Stimulated activated effector memory CD8-positive, alpha-beta T cell treated with anti-CD3 and anti-CD28 coated beads, Interleukin-12 subunit alpha, Interleukin-12 subunit beta, amount 100 ng/mL, for 72 hours (primary cell): Measurements from ENCODE around the gene SEC14L5.
"Not testable (repeated sequence)": the region's sequence is repeated elsewhere in the genome, so short reads cannot be mapped to it uniquely, and the experiment has no call there.

Source experiments
- ATAC-seq: fragments of 150-1000 bp; cut with Tn5 transposase; 2 replicates; pipeline ENCODE4 v1.10.0; 2021
- DNase-seq, 2 donors: peaks; one replicate each; pipeline ENCODE4 v3.0.0; 2021 to 2022; ENCODE audit warnings: low spot score in 2 of 2
- H3K27ac Mint-ChIP-seq: one replicate; pipeline ENCODE4 v1.8.0; 2022; ENCODE audit warnings: mild to moderate bottlenecking, mixed read lengths
- H3K36me3 Mint-ChIP-seq: one replicate; pipeline ENCODE4 v1.8.0; 2022; ENCODE audit warnings: mild to moderate bottlenecking, mixed read lengths
- H3K4me1 Mint-ChIP-seq: one replicate; pipeline ENCODE4 v1.8.0; 2022; ENCODE audit warnings: mixed read lengths
- H3K4me3 Mint-ChIP-seq: one replicate; pipeline ENCODE4 v1.8.0; 2022; ENCODE audit warnings: mild to moderate bottlenecking, mixed read lengths
- H3K9me3 Mint-ChIP-seq: one replicate; pipeline ENCODE4 v1.8.0; 2022; ENCODE audit warnings: mixed read lengths

Gene SEC14L5

GRCh38 chr16:4958510-4959438, 644 bp downstream of the SEC14L5 start:
- H3K4me3 Mint-ChIP-seq: peak overlapping the region; percentile 77

GRCh38 chr16:4960579-4960978, 2.4 kb downstream of the SEC14L5 start:
- no peaks in the 10 kb centered on the region for H3K9me3 Mint-ChIP-seq
- no peak overlapping the region for H3K27ac Mint-ChIP-seq
- peaks cover 26% of the 10 kb centered on the region for H3K4me1 Mint-ChIP-seq
- DNase-seq: no peak
- H3K36me3 Mint-ChIP-seq: no peaks in the 10 kb centered on the region
- ATAC-seq: no peak
- H3K4me3 Mint-ChIP-seq: no peak overlapping the region

More at GRCh38 chr16:4958510-4959438, 644 bp downstream of the SEC14L5 start:
- no peak overlapping the region for H3K27ac Mint-ChIP-seq
- no peak for DNase-seq
- no peaks in the 10 kb centered on the region for H3K9me3 Mint-ChIP-seq
- H3K36me3 Mint-ChIP-seq: no peaks in the 10 kb centered on the region
- no peak for ATAC-seq
- peaks cover 26% of the 10 kb centered on the region for H3K4me1 Mint-ChIP-seq

- no peak overlapping the region for H3K27ac Mint-ChIP-seq
- H3K36me3 Mint-ChIP-seq: no peaks in the 10 kb centered on the region
- DNase-seq (no peak), ATAC-seq (no peak)
- H3K4me1 Mint-ChIP-seq: peaks cover 11% of the 10 kb centered on the region
- H3K4me3 Mint-ChIP-seq: no peak overlapping the region
- no peaks in the 10 kb centered on the region for H3K9me3 Mint-ChIP-seq
Observed at GRCh38 chr16:4962716-4963115, 4.6 kb downstream of the SEC14L5 start.

- H3K36me3 Mint-ChIP-seq, ATAC-seq, H3K27ac Mint-ChIP-seq, H3K4me3 Mint-ChIP-seq, H3K9me3 Mint-ChIP-seq, H3K4me1 Mint-ChIP-seq, DNase-seq: not testable (repeated sequence)
Observed at GRCh38 chr16:4963527-4963926, 5.4 kb downstream of the SEC14L5 start.

- Mint-ChIP-seq H3K9me3 (no peaks in the 10 kb centered on the region), H3K4me3 (no peak overlapping the region), H3K36me3 (no peaks in the 10 kb centered on the region), H3K27ac (no peak overlapping the region), H3K4me1 (no peaks in the 10 kb centered on the region)
- ATAC-seq: peak; percentile 24
- no peak for DNase-seq
Observed at GRCh38 chr16:4966736-4967453, 8.8 kb downstream of the SEC14L5 start.

- not testable (repeated sequence) for H3K4me1 Mint-ChIP-seq, DNase-seq, ATAC-seq, H3K27ac Mint-ChIP-seq, H3K9me3 Mint-ChIP-seq, H3K36me3 Mint-ChIP-seq, H3K4me3 Mint-ChIP-seq
Observed at GRCh38 chr16:4968278-4968677, 10.1 kb downstream of the SEC14L5 start.

- Mint-ChIP-seq H3K4me1 (peaks cover 13% of the 10 kb centered on the region), H3K9me3 (peaks cover 4% of the 10 kb centered on the region), H3K27ac (no peak overlapping the region), H3K4me3 (no peak overlapping the region), H3K36me3 (no peaks in the 10 kb centered on the region)
- ATAC-seq (no peak), DNase-seq (no peak)
Observed at GRCh38 chr16:4968879-4969483, 10.9 kb downstream of the SEC14L5 start.

GRCh38 chr16:4970010-4970409, 11.9 kb downstream of the SEC14L5 start:
- DNase-seq (no peak), ATAC-seq (no peak)
- H3K36me3 Mint-ChIP-seq: no peaks in the 10 kb centered on the region
- H3K27ac Mint-ChIP-seq: no peak overlapping the region
- peaks cover 13% of the 10 kb centered on the region for H3K4me1 Mint-ChIP-seq
- no peak overlapping the region for H3K4me3 Mint-ChIP-seq
- peaks cover 4% of the 10 kb centered on the region for H3K9me3 Mint-ChIP-seq

- peak; percentile 65 for ATAC-seq
- Mint-ChIP-seq H3K4me3 (no peak overlapping the region), H3K36me3 (no peaks in the 10 kb centered on the region), H3K27ac (no peak overlapping the region), H3K4me1 (peaks cover 13% of the 10 kb centered on the region), H3K9me3 (peaks cover 8% of the 10 kb centered on the region)
- DNase-seq: no peak
Observed at GRCh38 chr16:4972938-4973587, 14.9 kb downstream of the SEC14L5 start.

GRCh38 chr16:4976079-4976478, 17.9 kb downstream of the SEC14L5 start:
- ATAC-seq: no peak
- H3K36me3 Mint-ChIP-seq: no peaks in the 10 kb centered on the region
- no peak overlapping the region for H3K4me3 Mint-ChIP-seq
- H3K9me3 Mint-ChIP-seq: peaks cover 8% of the 10 kb centered on the region
- peaks cover 13% of the 10 kb centered on the region for H3K4me1 Mint-ChIP-seq
- no peak overlapping the region for H3K27ac Mint-ChIP-seq
- no peak for DNase-seq

- Mint-ChIP-seq H3K27ac (no peak overlapping the region), H3K4me3 (no peak overlapping the region), H3K36me3 (no peaks in the 10 kb centered on the region), H3K4me1 (peaks cover 13% of the 10 kb centered on the region), H3K9me3 (peaks cover 8% of the 10 kb centered on the region)
- DNase-seq (no peak), ATAC-seq (no peak)
Observed at GRCh38 chr16:4976611-4977145, 18.5 kb downstream of the SEC14L5 start.

- no peak overlapping the region for H3K27ac Mint-ChIP-seq
- H3K4me1 Mint-ChIP-seq: no peaks in the 10 kb centered on the region
- ATAC-seq (no peak), DNase-seq (no peak)
- H3K4me3 Mint-ChIP-seq: no peak overlapping the region
- H3K9me3 Mint-ChIP-seq: peaks cover 4% of the 10 kb centered on the region
- no peaks in the 10 kb centered on the region for H3K36me3 Mint-ChIP-seq
Observed at GRCh38 chr16:4979164-4979563, 21.0 kb downstream of the SEC14L5 start.

- no peak for DNase-seq
- ATAC-seq: no peak
- Mint-ChIP-seq H3K4me3 (no peak overlapping the region), H3K27ac (no peak overlapping the region), H3K4me1 (no peaks in the 10 kb centered on the region), H3K36me3 (no peaks in the 10 kb centered on the region), H3K9me3 (peaks cover 4% of the 10 kb centered on the region)
Observed at GRCh38 chr16:4979736-4980660, 21.9 kb downstream of the SEC14L5 start.

- H3K4me3 Mint-ChIP-seq: no peak overlapping the region
- no peaks in the 10 kb centered on the region for H3K36me3 Mint-ChIP-seq
- H3K27ac Mint-ChIP-seq: no peak overlapping the region
- DNase-seq: no peak
- no peaks in the 10 kb centered on the region for H3K4me1 Mint-ChIP-seq
- no peak for ATAC-seq
- peaks cover 1% of the 10 kb centered on the region for H3K9me3 Mint-ChIP-seq
Observed at GRCh38 chr16:4980691-4981090, 22.6 kb downstream of the SEC14L5 start.
